B cell (primary cell): Measurements from ENCODE around the gene KRTAP2-2. TPM values are rescaled to one million over a fixed set of nuclear protein-coding genes. Genes with fewer than 3 reads are reported as not detected.

Source experiments
- ATAC-seq: fragments of 200-7000 bp; cut with Tn5 transposase; one replicate; pipeline ENCODE4 v1.10.0; 2021; ENCODE audit warnings: low read depth, mild to moderate bottlenecking, moderate number of reproducible peaks, moderate library complexity
- CTCF ChIA-PET: fragments of 350-600 bp; sonication (Branson Sonifier 250); formaldehyde crosslinking; loops from one replicate; lab custom pipeline; 2021; ENCODE audit warnings: antibody characterized with exemption, inconsistent platforms; lab: Charles Lee
- POLR2A ChIA-PET: fragments of 350-600 bp; sonication (Branson Sonifier 250); formaldehyde crosslinking; loops from one replicate; lab custom pipeline; 2021; ENCODE audit warnings: antibody characterized with exemption; lab: Charles Lee
- DNase-seq: peaks from one replicate; pipeline ENCODE4 v3.0.0; 2013
- H2AFZ ChIP-seq: 2 replicates; pipeline ENCODE4 v1.6.1; 2012; ENCODE audit warnings: mild to moderate bottlenecking, low read depth, low read length; ENCODE audit not compliant: insufficient read depth, poor library complexity, severe bottlenecking
- H3K27ac ChIP-seq, 2 donors: 1 replicate in 1 of 2; 2 replicates in 1 of 2; pipeline ENCODE4 v1.5.1; 2012 to 2013; ENCODE audit warnings: low read length in 2 of 2, mild to moderate bottlenecking in 2 of 2, moderate library complexity in 1 of 2
- H3K27me3 ChIP-seq, 4 experiments: fragments of 200-600 bp in 1 of 4; sonication (generic) in 1 of 4; replicated peaks in 1 of 4; 1 replicate in 2 of 4; 2 replicates in 2 of 4; pipeline versions ENCODE4 v1.6.1 to v1.7.0; 2013 to 2016; ENCODE audit warnings: low read length in 3 of 4, mild to moderate bottlenecking in 2 of 4, mixed read lengths in 1 of 4, moderate library complexity in 1 of 4; ENCODE audit not compliant: insufficient read depth in 4 of 4, control insufficient read depth in 3 of 4; ENCODE audit errors: control extremely low read depth in 1 of 4
- H3K36me3 ChIP-seq, 2 experiments: replicated peaks in 1 of 2; 1 replicate in 1 of 2; 2 replicates in 1 of 2; pipeline versions ENCODE4 v1.6.1 to v1.7.1; 2013; ENCODE audit warnings: low read length in 1 of 2; ENCODE audit not compliant: insufficient read depth in 2 of 2, control insufficient read depth in 1 of 2; ENCODE audit errors: control extremely low read depth in 1 of 2, extremely low read depth in 1 of 2
- H3K4me1 ChIP-seq, 2 donors: fragments of 200-600 bp in 1 of 2; sonication (generic) in 1 of 2; 1 replicate in 1 of 2; 2 replicates in 1 of 2; pipeline versions ENCODE4 v1.5.1 to v1.6.1; 2013 to 2017; ENCODE audit warnings: low read length in 2 of 2; ENCODE audit not compliant: control insufficient read depth in 2 of 2, insufficient read depth in 2 of 2
- H3K4me2 ChIP-seq: replicated peaks from 2 replicates; pipeline ENCODE3; 2012; ENCODE audit warnings: mild to moderate bottlenecking, low read depth, low read length; ENCODE audit not compliant: poor library complexity, severe bottlenecking
- H3K4me3 ChIP-seq, 5 experiments: fragments of 200-600 bp in 1 of 5; sonication (generic) in 1 of 5; 1 replicate in 3 of 5; 2 replicates in 2 of 5; pipeline versions ENCODE4 v1.5.1 to v1.7.0; 2011 to 2016; ENCODE audit warnings: low read length in 4 of 5, mild to moderate bottlenecking in 4 of 5, low read depth in 2 of 5, control low read depth in 1 of 5, moderate library complexity in 1 of 5; ENCODE audit not compliant: insufficient read depth in 1 of 5; ENCODE audit errors: control extremely low read depth in 1 of 5, extremely low read depth in 1 of 5
- H3K79me2 ChIP-seq: fragments of 200-600 bp; sonication (generic); one replicate; pipeline ENCODE4 v1.6.0; 2016; ENCODE audit warnings: low read length; ENCODE audit not compliant: control insufficient read depth, insufficient read depth
- H3K9ac ChIP-seq: fragments of 200-600 bp; sonication (generic); 2 replicates; pipeline ENCODE4 v1.6.1; 2017; ENCODE audit warnings: mild to moderate bottlenecking, low read length, moderate library complexity
- H3K9me3 ChIP-seq, 3 donors: one replicate each; pipeline versions ENCODE4 v1.6.1 to v1.7.1; 2013; ENCODE audit warnings: low read length in 2 of 3; ENCODE audit not compliant: control insufficient read depth in 2 of 3, insufficient read depth in 1 of 3; ENCODE audit errors: control extremely low read depth in 1 of 3
- H4K20me1 ChIP-seq: 2 replicates; pipeline ENCODE4 v1.6.0; 2012; ENCODE audit warnings: mild to moderate bottlenecking, low read length; ENCODE audit not compliant: insufficient read depth, control insufficient read depth, poor library complexity, severe bottlenecking
- H3K27ac Mint-ChIP-seq: one replicate; pipeline ENCODE4 v1.8.0; 2021; ENCODE audit warnings: mixed read lengths
- H3K27me3 Mint-ChIP-seq: one replicate; pipeline ENCODE4 v1.8.0; 2021; ENCODE audit warnings: mixed read lengths
- H3K4me1 Mint-ChIP-seq: one replicate; pipeline ENCODE4 v1.8.0; 2021; ENCODE audit warnings: mixed read lengths
- H3K4me3 Mint-ChIP-seq: one replicate; pipeline ENCODE4 v1.8.0; 2021; ENCODE audit warnings: mixed read lengths
- H3K9me3 Mint-ChIP-seq: one replicate; pipeline ENCODE4 v1.8.0; 2022; ENCODE audit warnings: mixed read lengths; ENCODE audit not compliant: insufficient read depth
- EZH2 ChIP-seq: IDR thresholded peaks from 2 replicates; pipeline ENCODE4 v1.6.1; 2012; ENCODE audit warnings: borderline replicate concordance, low read depth, mild to moderate bottlenecking, moderate library complexity, low read length; ENCODE audit not compliant: insufficient read depth, poor library complexity, severe bottlenecking
- WGBS: methylation state at CpG from one replicate; pipeline ENCODE4 v1.1.5; 2013; ENCODE audit warnings: missing lambda C conversion rate; ENCODE audit not compliant: insufficient coverage; 5-methylcytosine and 5-hydroxymethylcytosine counted together
- intact Hi-C: fragments of 100-400 bp; cut with micrococcal nuclease; formaldehyde crosslinking; loops from one replicate; pipeline ENCODE4 v1.10.0; 2022
- polyA plus RNA-seq: library from polyadenylated mRNA; depleted of rRNA; stranded (reverse); fragments of >200 nt; gene quantifications from 2 replicates; pipeline ENCODE4 v1.2.3, GENCODE V29; 2012
- total RNA-seq, 2 donors: library from RNA; stranded (reverse); fragments of 120-200 nt in 1 of 2; gene quantifications; 1 replicate in 1 of 2; 2 replicates in 1 of 2; pipeline versions ENCODE4 v1.2.3 to v1.2.4, GENCODE V29; 2013 to 2022
- TF ChIP-seq, protein P1 (sequence below): fragments of 200-600 bp; IDR thresholded peaks from one replicate; pipeline ENCODE4 v1.8.0; 2022; ENCODE audit warnings: antibody characterized with exemption, mild to moderate bottlenecking

Gene KRTAP2-2
- total and polyA plus RNA-seq, 2 donors (not counting 1 experiment from before 2014, with no cell fraction given): not detected

DNA sequence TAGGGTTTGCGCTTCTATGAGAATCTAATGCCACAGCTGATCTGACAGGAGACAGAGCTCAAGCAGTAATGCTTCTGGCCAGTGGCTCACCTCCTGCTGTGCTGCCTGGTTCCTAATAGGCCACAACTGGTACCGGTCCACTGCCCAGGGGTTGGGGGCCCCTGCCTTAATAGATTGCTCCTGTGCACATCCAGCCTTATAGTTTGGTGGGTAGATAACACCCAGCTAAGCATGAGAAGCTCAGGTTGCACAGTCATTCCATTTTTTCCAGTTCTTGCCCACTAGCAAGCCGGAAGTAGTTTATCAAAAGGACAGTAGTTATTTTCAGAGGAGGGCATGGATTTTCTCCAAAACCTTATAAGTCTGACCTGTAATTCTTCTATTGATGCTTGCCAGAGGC, 35.6 kb downstream of the KRTAP2-2 start:
- peaks cover 0 to 5% (median 0%) of the 10 kb centered on the region in 3 donors for H3K9me3 ChIP-seq
- H3K27me3 Mint-ChIP-seq: peaks cover 40% of the 10 kb centered on the region
- no peaks in the 10 kb centered on the region for H3K4me1 Mint-ChIP-seq
- no peaks in the 10 kb centered on the region for H3K4me1 ChIP-seq
- H3K9ac ChIP-seq: no peak overlapping the region
- peaks cover 11% of the 10 kb centered on the region for H3K9me3 Mint-ChIP-seq
- 100% methylated on average over 2 of the region's 3 CpGs for WGBS
- TF ChIP-seq, protein P1, sequence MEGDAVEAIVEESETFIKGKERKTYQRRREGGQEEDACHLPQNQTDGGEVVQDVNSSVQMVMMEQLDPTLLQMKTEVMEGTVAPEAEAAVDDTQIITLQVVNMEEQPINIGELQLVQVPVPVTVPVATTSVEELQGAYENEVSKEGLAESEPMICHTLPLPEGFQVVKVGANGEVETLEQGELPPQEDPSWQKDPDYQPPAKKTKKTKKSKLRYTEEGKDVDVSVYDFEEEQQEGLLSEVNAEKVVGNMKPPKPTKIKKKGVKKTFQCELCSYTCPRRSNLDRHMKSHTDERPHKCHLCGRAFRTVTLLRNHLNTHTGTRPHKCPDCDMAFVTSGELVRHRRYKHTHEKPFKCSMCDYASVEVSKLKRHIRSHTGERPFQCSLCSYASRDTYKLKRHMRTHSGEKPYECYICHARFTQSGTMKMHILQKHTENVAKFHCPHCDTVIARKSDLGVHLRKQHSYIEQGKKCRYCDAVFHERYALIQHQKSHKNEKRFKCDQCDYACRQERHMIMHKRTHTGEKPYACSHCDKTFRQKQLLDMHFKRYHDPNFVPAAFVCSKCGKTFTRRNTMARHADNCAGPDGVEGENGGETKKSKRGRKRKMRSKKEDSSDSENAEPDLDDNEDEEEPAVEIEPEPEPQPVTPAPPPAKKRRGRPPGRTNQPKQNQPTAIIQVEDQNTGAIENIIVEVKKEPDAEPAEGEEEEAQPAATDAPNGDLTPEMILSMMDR: no peak
- TF ChIP-seq EZH2: no peak
- no peak overlapping the region for H3K27ac ChIP-seq
- POLR2A ChIA-PET: no interaction called here
- no peaks in the 10 kb centered on the region for H4K20me1 ChIP-seq
- intact Hi-C loops: no loop called here
- DNase-seq (no peak), ATAC-seq (no peak)
- no peak overlapping the region for H2AFZ ChIP-seq
- H3K79me2 ChIP-seq: no peaks in the 10 kb centered on the region
- no peak overlapping the region for H3K27ac Mint-ChIP-seq
- H3K4me2 ChIP-seq: no peak overlapping the region
- H3K4me3 ChIP-seq: no peak overlapping the region
- H3K36me3 ChIP-seq: no peaks in the 10 kb centered on the region
- no peaks in the 10 kb centered on the region for H3K27me3 ChIP-seq
- H3K4me3 Mint-ChIP-seq: no peak overlapping the region
- CTCF ChIA-PET: no interaction called here

DNA sequence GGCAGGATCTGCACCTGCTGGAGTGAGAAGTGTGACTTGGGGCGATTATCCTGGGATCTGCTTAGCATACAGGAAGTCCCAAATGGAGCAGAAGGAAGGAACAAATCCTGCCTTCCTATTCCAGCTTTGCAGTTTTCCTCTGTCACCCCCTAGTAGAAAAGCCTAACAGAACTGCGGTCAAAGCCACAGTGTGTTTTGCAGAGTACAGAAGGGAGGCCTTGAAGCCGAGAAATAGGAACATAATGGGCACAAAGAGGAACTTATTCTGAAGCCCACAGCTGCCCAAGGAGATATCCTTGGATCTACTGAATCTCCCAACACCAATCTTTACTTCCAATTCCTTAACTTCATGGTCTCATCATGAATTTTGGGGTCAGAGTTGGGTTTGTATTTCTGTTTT, 36.5 kb downstream of the KRTAP2-2 start:
- no peak overlapping the region for H2AFZ ChIP-seq
- no peak overlapping the region for H3K9ac ChIP-seq
- H3K4me3 ChIP-seq: no peak overlapping the region
- peaks cover 0 to 5% (median 0%) of the 10 kb centered on the region in 3 donors for H3K9me3 ChIP-seq
- 40% methylated on average over 1 of the region's 3 CpGs for WGBS
- Mint-ChIP-seq H3K9me3 (peaks cover 11% of the 10 kb centered on the region), H3K27me3 (peaks cover 33% of the 10 kb centered on the region), H3K27ac (no peak overlapping the region), H3K4me3 (no peak overlapping the region), H3K4me1 (no peaks in the 10 kb centered on the region)
- H3K4me2 ChIP-seq: no peak overlapping the region
- CTCF ChIA-PET: no interaction called here
- no peaks in the 10 kb centered on the region for H3K4me1 ChIP-seq
- no peak for TF ChIP-seq EZH2
- TF ChIP-seq, protein P1: no peak
- intact Hi-C loops: no loop called here
- H4K20me1 ChIP-seq: no peaks in the 10 kb centered on the region
- DNase-seq: no peak
- H3K79me2 ChIP-seq: no peaks in the 10 kb centered on the region
- H3K27me3 ChIP-seq: no peaks in the 10 kb centered on the region
- no peaks in the 10 kb centered on the region for H3K36me3 ChIP-seq
- ATAC-seq: no peak
- H3K27ac ChIP-seq: no peak overlapping the region
- POLR2A ChIA-PET: no interaction called here
